AG09319 (cell line): ENCODE measurements around the gene TET1.
"Not testable (repeated sequence)": the region's sequence is repeated elsewhere in the genome, so short reads cannot be mapped to it uniquely, and the experiment has no call there.

Source experiments
- DNase-seq: peaks from one replicate; pipeline ENCODE4 v3.0.0-alpha.2; 2010; ENCODE audit warnings: low read depth; ENCODE audit errors: extremely low read depth
- CTCF ChIP-seq: IDR thresholded peaks from 2 replicates; pipeline ENCODE4 v1.5.1; 2011; ENCODE audit warnings: low read depth, mild to moderate bottlenecking, inconsistent platforms, low read length, moderate library complexity

Gene TET1

GRCh38 chr10:68603766-68604165 is 43.6 kb downstream of the TET1 start:
- DNase-seq = no peak
- no peak for TF ChIP-seq CTCF

- no peak for DNase-seq
Measured at GRCh38 chr10:68604441-68604840, 44.3 kb downstream of the TET1 start.

GRCh38 chr10:68606918-68607317 is 46.8 kb downstream of the TET1 start:
- no peak for TF ChIP-seq CTCF
- no peak for DNase-seq

More at GRCh38 chr10:68604441-68604840, 44.3 kb downstream of the TET1 start:
- TF ChIP-seq CTCF = no peak

- DNase-seq = not testable (repeated sequence)
Measured at GRCh38 chr10:68610023-68610422, 49.9 kb downstream of the TET1 start.

GRCh38 chr10:68611227-68611626 is 51.1 kb downstream of the TET1 start:
- TF ChIP-seq CTCF = no peak
- DNase-seq = no peak

- not testable (repeated sequence) for DNase-seq
Measured at GRCh38 chr10:68613974-68614373, 53.8 kb downstream of the TET1 start.

GRCh38 chr10:68617691-68618090 is 57.6 kb downstream of the TET1 start:
- DNase-seq = not testable (repeated sequence)

- TF ChIP-seq CTCF = no peak
- DNase-seq = no peak
Measured at GRCh38 chr10:68618234-68618633, 58.1 kb downstream of the TET1 start.

GRCh38 chr10:68619595-68619994 is 59.5 kb downstream of the TET1 start:
- no peak for DNase-seq
- TF ChIP-seq CTCF = no peak
